ENCODE measurements around the gene RUNX3. TPM values are rescaled to one million over a fixed set of nuclear protein-coding genes. Genes with fewer than 3 reads are reported as not detected.

The RUNX3 gene
- total RNA-seq, 1 experiment from 2014 or later: 8.6 TPM

DNA sequence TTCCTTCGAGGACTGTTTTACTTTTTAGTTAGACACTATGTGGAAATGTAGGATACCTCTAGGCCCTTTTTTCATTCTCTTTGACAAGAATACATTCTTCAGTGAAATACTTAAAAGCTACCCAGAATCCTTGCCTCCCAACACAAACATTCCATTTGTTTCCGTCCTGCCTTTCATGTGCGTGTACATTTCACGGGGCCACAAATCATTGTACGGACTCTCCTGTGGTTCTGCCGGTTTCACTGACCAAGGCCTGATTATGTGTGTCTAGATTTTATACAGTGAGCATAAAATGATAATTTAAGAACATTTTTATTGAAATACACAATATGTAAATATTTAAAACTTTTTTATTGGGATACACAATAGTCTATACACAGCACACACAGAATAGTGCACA lies 76.4 kb downstream of the RUNX3 start:
- no peak overlapping the region for H3K4me3 ChIP-seq (ENCODE audit: low read depth, low read length, poor library complexity, severe bottlenecking)
- TF ChIP-seq, protein P1, sequence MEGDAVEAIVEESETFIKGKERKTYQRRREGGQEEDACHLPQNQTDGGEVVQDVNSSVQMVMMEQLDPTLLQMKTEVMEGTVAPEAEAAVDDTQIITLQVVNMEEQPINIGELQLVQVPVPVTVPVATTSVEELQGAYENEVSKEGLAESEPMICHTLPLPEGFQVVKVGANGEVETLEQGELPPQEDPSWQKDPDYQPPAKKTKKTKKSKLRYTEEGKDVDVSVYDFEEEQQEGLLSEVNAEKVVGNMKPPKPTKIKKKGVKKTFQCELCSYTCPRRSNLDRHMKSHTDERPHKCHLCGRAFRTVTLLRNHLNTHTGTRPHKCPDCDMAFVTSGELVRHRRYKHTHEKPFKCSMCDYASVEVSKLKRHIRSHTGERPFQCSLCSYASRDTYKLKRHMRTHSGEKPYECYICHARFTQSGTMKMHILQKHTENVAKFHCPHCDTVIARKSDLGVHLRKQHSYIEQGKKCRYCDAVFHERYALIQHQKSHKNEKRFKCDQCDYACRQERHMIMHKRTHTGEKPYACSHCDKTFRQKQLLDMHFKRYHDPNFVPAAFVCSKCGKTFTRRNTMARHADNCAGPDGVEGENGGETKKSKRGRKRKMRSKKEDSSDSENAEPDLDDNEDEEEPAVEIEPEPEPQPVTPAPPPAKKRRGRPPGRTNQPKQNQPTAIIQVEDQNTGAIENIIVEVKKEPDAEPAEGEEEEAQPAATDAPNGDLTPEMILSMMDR (conservative IDR thresholded peaks at IDR 0.05; ENCODE audit: low read depth, low read length): no peak
- no peak for TF ChIP-seq EZH2 (IDR thresholded peaks at IDR 0.05; ENCODE audit: borderline replicate concordance, low read depth, low read length, poor library complexity, severe bottlenecking)
- no TSS peak for BruUV-seq (replicated peaks)
- intact Hi-C loops (cut with micrococcal nuclease; ENCODE audit: unreplicated experiment): no loop called here
- DNase-seq (ENCODE audit: low spot score): no peak
- CTCF ChIA-PET: interaction anchor here (0.7 kb wide), 1 partner anchor 40 kb away, joined by 7 read pairs; no protein-coding TSS in a partner anchor
- H3K27ac ChIP-seq (ENCODE audit: low read depth, low read length, poor library complexity, severe bottlenecking): no peak overlapping the region
- POLR2A ChIA-PET (ENCODE audit: low non-redundant PET): no interaction called here
- peaks cover 11% of the 10 kb centered on the region for H3K4me1 ChIP-seq (ENCODE audit: insufficient read depth, low read length, poor library complexity, severe bottlenecking)
- no peaks in the 10 kb centered on the region for H3K36me3 ChIP-seq (ENCODE audit: insufficient read depth, low read length, poor library complexity, severe bottlenecking)
- H3K9me3 ChIP-seq (ENCODE audit: low read depth, low read length, poor library complexity, severe bottlenecking): no peaks in the 10 kb centered on the region
- H3K27me3 ChIP-seq (replicated peaks; ENCODE audit: insufficient read depth, low read depth, low read length, poor library complexity): no peaks in the 10 kb centered on the region

DNA sequence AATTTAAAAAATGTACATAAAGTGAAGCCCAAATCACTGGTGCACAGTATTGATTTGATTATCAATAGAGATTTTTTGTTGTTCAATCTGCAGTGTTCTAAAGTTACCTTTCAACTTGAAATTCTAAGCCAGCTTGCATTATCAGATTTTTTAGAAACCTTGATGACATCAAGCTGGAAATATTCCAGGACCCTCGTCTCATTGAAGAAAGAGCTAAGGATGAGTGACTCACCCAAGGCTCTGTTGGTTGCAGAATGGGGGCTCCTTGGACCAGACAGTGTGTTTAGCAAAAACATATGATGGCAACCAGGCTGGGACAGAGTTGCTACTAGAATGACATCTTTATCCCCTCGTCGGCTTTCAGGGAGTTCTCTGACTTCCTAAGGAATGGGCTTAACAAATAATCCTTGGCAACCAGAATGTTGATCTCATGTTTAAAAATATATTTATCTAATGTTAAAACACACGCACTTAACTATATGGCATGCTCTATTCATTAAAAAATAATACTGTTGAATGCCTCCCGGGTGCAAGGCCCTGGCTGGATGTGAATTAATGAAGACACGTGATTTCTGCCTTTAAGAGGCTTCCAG lies 79.7 kb downstream of the RUNX3 start:
- POLR2A ChIA-PET (ENCODE audit: low non-redundant PET): no interaction called here
- BruUV-seq (replicated peaks): no TSS peak

DNA sequence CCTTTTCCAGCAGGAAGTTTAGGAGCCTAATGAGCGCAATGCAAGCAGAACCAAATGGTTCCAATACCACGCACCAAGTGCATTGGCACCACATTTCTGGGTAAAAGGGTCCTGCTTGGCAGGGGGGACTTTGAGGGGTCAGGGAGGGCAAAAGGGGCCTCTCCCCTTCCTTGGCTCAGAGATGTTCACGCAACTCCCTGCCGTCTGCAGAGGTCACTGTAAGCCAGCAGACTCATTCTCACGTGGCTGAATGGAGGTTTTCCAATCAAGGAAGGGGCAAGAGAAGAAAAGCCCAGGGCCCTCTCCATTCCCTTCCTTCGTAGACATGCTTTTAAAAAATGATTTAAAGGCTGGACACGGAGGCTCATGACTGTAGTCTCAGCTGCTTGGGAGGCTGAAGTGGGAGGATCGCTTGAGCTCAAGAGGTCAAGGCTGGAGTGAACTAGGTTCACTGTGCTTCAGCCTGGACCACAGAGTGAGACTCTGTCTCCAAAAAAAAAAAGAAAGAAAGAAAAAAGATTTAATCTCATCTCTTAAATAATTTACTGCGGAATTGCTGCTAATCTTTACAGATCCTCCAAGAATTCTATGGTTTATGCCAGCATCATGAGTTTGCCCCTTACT lies 80.3 kb downstream of the RUNX3 start:
- Histone ChIP-seq H3K4me3 (ENCODE audit: low read depth, low read length, poor library complexity, severe bottlenecking) (no peak overlapping the region), H3K9me3 (ENCODE audit: low read depth, low read length, poor library complexity, severe bottlenecking) (no peaks in the 10 kb centered on the region), H3K27me3 (replicated peaks; ENCODE audit: insufficient read depth, low read depth, low read length, poor library complexity) (no peaks in the 10 kb centered on the region), H3K4me1 (ENCODE audit: insufficient read depth, low read length, poor library complexity, severe bottlenecking) (peaks cover 12% of the 10 kb centered on the region), H3K27ac (ENCODE audit: low read depth, low read length, poor library complexity, severe bottlenecking) (no peak overlapping the region), H3K36me3 (ENCODE audit: insufficient read depth, low read length, poor library complexity, severe bottlenecking) (no peaks in the 10 kb centered on the region)
- ChIA-PET POLR2A (ENCODE audit: low non-redundant PET) (interaction anchor here (0.5 to 0.6 kb wide), 2 partner anchors 15 to 398 kb away, joined by 6 read pairs; no protein-coding TSS in a partner anchor), CTCF (interaction anchor here (0.7 kb wide), 1 partner anchor 292 kb away, joined by 3 read pairs; no protein-coding TSS in a partner anchor)
- DNase-seq (ENCODE audit: low spot score): peak; percentile 49
- BruUV-seq (replicated peaks): no TSS peak
- intact Hi-C loops (cut with micrococcal nuclease; ENCODE audit: unreplicated experiment): loop anchor here (2.0 to 5.0 kb wide), 4 partner anchors 167 to 358 kb away; no protein-coding TSS in a partner anchor
- TF ChIP-seq EZH2 (IDR thresholded peaks at IDR 0.05; ENCODE audit: borderline replicate concordance, low read depth, low read length, poor library complexity, severe bottlenecking): no peak
- TF ChIP-seq, protein P1 (conservative IDR thresholded peaks at IDR 0.05; ENCODE audit: low read depth, low read length): peak; percentile 50

More for the DNA sequence above, 79.7 kb downstream of the RUNX3 start:
- H3K27ac ChIP-seq (ENCODE audit: low read depth, low read length, poor library complexity, severe bottlenecking): no peak overlapping the region
- intact Hi-C loops (cut with micrococcal nuclease; ENCODE audit: unreplicated experiment): no loop called here
- TF ChIP-seq, protein P1 (conservative IDR thresholded peaks at IDR 0.05; ENCODE audit: low read depth, low read length): no peak
- TF ChIP-seq EZH2 (IDR thresholded peaks at IDR 0.05; ENCODE audit: borderline replicate concordance, low read depth, low read length, poor library complexity, severe bottlenecking): no peak
- DNase-seq (ENCODE audit: low spot score): peak; percentile 44
- H3K4me3 ChIP-seq (ENCODE audit: low read depth, low read length, poor library complexity, severe bottlenecking): no peak overlapping the region
- CTCF ChIA-PET: no interaction called here
- no peaks in the 10 kb centered on the region for H3K36me3 ChIP-seq (ENCODE audit: insufficient read depth, low read length, poor library complexity, severe bottlenecking)
- no peaks in the 10 kb centered on the region for H3K9me3 ChIP-seq (ENCODE audit: low read depth, low read length, poor library complexity, severe bottlenecking)
- peaks cover 12% of the 10 kb centered on the region for H3K4me1 ChIP-seq (ENCODE audit: insufficient read depth, low read length, poor library complexity, severe bottlenecking)
- no peaks in the 10 kb centered on the region for H3K27me3 ChIP-seq (replicated peaks; ENCODE audit: insufficient read depth, low read depth, low read length, poor library complexity)

Small RNA genes lying within 50 kb of the gene (microRNA-seq; reads per million reads assigned to microRNA genes)
- gene MIR6731: 1.9 reads per million

Other genes starting within 250 kb of the RUNX3 start
- 207 and 209 TPM in 2 replicates for gene CLIC4, start 184.8 kb downstream of the RUNX3 start, total RNA-seq (2021)